ENCODE results near the gene LSR.

Gene LSR

GRCh38 chr19:35206855-35207254, 41.9 kb upstream of the LSR start:
- no peak overlapping the region for H3K4me3 ChIP-seq (ENCODE audit: insufficient read length, low read depth)
- no peak overlapping the region for H3K9ac ChIP-seq (ENCODE audit: insufficient read length, low read depth)
- TF ChIP-seq ZNF274 (IDR thresholded peaks at IDR 0.05; ENCODE audit: low read depth, low read length) = no peak

GRCh38 chr19:35207391-35207871, 41.4 kb upstream of the LSR start:
- no peaks in the 10 kb centered on the region for H3K27me3 ChIP-seq (ENCODE audit: insufficient read depth, insufficient read length)
- H3K36me3 ChIP-seq (ENCODE audit: insufficient read depth, insufficient read length, low read length) = no peaks in the 10 kb centered on the region
- no peaks in the 10 kb centered on the region for H3K9me3 ChIP-seq (ENCODE audit: insufficient read depth, low read length)
- no peak overlapping the region for H3K4me3 ChIP-seq (ENCODE audit: insufficient read length, low read depth)
- H3K9ac ChIP-seq (ENCODE audit: insufficient read length, low read depth) = no peak overlapping the region
- TF ChIP-seq ZNF274 (IDR thresholded peaks at IDR 0.05; ENCODE audit: low read depth, low read length) (no peak), YY1 (IDR thresholded peaks at IDR 0.05; ENCODE audit: insufficient read depth, insufficient read length) (no peak), SUZ12 (IDR thresholded peaks at IDR 0.05; ENCODE audit: extremely low read depth, insufficient read depth, insufficient read length) (no peak)
- H3K4me1 ChIP-seq (ENCODE audit: insufficient read depth, insufficient read length) = peaks cover 9% of the 10 kb centered on the region
- DNase-seq (ENCODE audit: low read depth, low spot score) = no peak

More at GRCh38 chr19:35206855-35207254, 41.9 kb upstream of the LSR start:
- no peaks in the 10 kb centered on the region for H3K9me3 ChIP-seq (ENCODE audit: insufficient read depth, low read length)
- no peak for DNase-seq (ENCODE audit: low read depth, low spot score)
- H3K4me1 ChIP-seq (ENCODE audit: insufficient read depth, insufficient read length) = peaks cover 9% of the 10 kb centered on the region
- H3K27me3 ChIP-seq (ENCODE audit: insufficient read depth, insufficient read length) = no peaks in the 10 kb centered on the region
- H3K36me3 ChIP-seq (ENCODE audit: insufficient read depth, insufficient read length, low read length) = no peaks in the 10 kb centered on the region

GRCh38 chr19:35208121-35208520, 40.7 kb upstream of the LSR start:
- no peak overlapping the region for H3K4me3 ChIP-seq (ENCODE audit: insufficient read length, low read depth)
- no peaks in the 10 kb centered on the region for H3K9me3 ChIP-seq (ENCODE audit: insufficient read depth, low read length)
- peaks cover 7% of the 10 kb centered on the region for H3K4me1 ChIP-seq (ENCODE audit: insufficient read depth, insufficient read length)
- no peak for DNase-seq (ENCODE audit: low read depth, low spot score)
- no peak overlapping the region for H3K9ac ChIP-seq (ENCODE audit: insufficient read length, low read depth)
- no peak for TF ChIP-seq SUZ12 (IDR thresholded peaks at IDR 0.05; ENCODE audit: extremely low read depth, insufficient read depth, insufficient read length)
- no peak for TF ChIP-seq YY1 (IDR thresholded peaks at IDR 0.05; ENCODE audit: insufficient read depth, insufficient read length)
- no peak for TF ChIP-seq ZNF274 (IDR thresholded peaks at IDR 0.05; ENCODE audit: low read depth, low read length)
- H3K27me3 ChIP-seq (ENCODE audit: insufficient read depth, insufficient read length) = no peaks in the 10 kb centered on the region
- no peaks in the 10 kb centered on the region for H3K36me3 ChIP-seq (ENCODE audit: insufficient read depth, insufficient read length, low read length)

GRCh38 chr19:35209646-35210045, 39.2 kb upstream of the LSR start:
- peaks cover 3% of the 10 kb centered on the region for H3K4me1 ChIP-seq (ENCODE audit: insufficient read depth, insufficient read length)
- no peak overlapping the region for H3K4me3 ChIP-seq (ENCODE audit: insufficient read length, low read depth)
- no peak overlapping the region for H3K9ac ChIP-seq (ENCODE audit: insufficient read length, low read depth)
- no peak for DNase-seq (ENCODE audit: low read depth, low spot score)
- no peaks in the 10 kb centered on the region for H3K9me3 ChIP-seq (ENCODE audit: insufficient read depth, low read length)
- H3K36me3 ChIP-seq (ENCODE audit: insufficient read depth, insufficient read length, low read length) = no peaks in the 10 kb centered on the region
- no peaks in the 10 kb centered on the region for H3K27me3 ChIP-seq (ENCODE audit: insufficient read depth, insufficient read length)
- TF ChIP-seq SUZ12 (IDR thresholded peaks at IDR 0.05; ENCODE audit: extremely low read depth, insufficient read depth, insufficient read length) (no peak), YY1 (IDR thresholded peaks at IDR 0.05; ENCODE audit: insufficient read depth, insufficient read length) (no peak), ZNF274 (IDR thresholded peaks at IDR 0.05; ENCODE audit: low read depth, low read length) (no peak)

- TF ChIP-seq ZNF274 (IDR thresholded peaks at IDR 0.05; ENCODE audit: low read depth, low read length) (no peak), SUZ12 (IDR thresholded peaks at IDR 0.05; ENCODE audit: extremely low read depth, insufficient read depth, insufficient read length) (no peak), YY1 (IDR thresholded peaks at IDR 0.05; ENCODE audit: insufficient read depth, insufficient read length) (no peak)
- Histone ChIP-seq H3K9me3 (ENCODE audit: insufficient read depth, low read length) (no peaks in the 10 kb centered on the region), H3K4me1 (ENCODE audit: insufficient read depth, insufficient read length) (no peaks in the 10 kb centered on the region), H3K27me3 (ENCODE audit: insufficient read depth, insufficient read length) (no peaks in the 10 kb centered on the region), H3K4me3 (ENCODE audit: insufficient read length, low read depth) (no peak overlapping the region), H3K9ac (ENCODE audit: insufficient read length, low read depth) (no peak overlapping the region), H3K36me3 (ENCODE audit: insufficient read depth, insufficient read length, low read length) (no peaks in the 10 kb centered on the region)
- no peak for DNase-seq (ENCODE audit: low read depth, low spot score)
Measured at GRCh38 chr19:35211545-35212230, 37.1 kb upstream of the LSR start.

GRCh38 chr19:35212241-35212640, 36.6 kb upstream of the LSR start:
- no peaks in the 10 kb centered on the region for H3K9me3 ChIP-seq (ENCODE audit: insufficient read depth, low read length)
- H3K4me3 ChIP-seq (ENCODE audit: insufficient read length, low read depth) = no peak overlapping the region
- H3K36me3 ChIP-seq (ENCODE audit: insufficient read depth, insufficient read length, low read length) = no peaks in the 10 kb centered on the region
- DNase-seq (ENCODE audit: low read depth, low spot score) = no peak
- no peak overlapping the region for H3K9ac ChIP-seq (ENCODE audit: insufficient read length, low read depth)
- no peaks in the 10 kb centered on the region for H3K27me3 ChIP-seq (ENCODE audit: insufficient read depth, insufficient read length)
- TF ChIP-seq SUZ12 (IDR thresholded peaks at IDR 0.05; ENCODE audit: extremely low read depth, insufficient read depth, insufficient read length) = no peak
- no peak for TF ChIP-seq YY1 (IDR thresholded peaks at IDR 0.05; ENCODE audit: insufficient read depth, insufficient read length)
- TF ChIP-seq ZNF274 (IDR thresholded peaks at IDR 0.05; ENCODE audit: low read depth, low read length) = no peak
- H3K4me1 ChIP-seq (ENCODE audit: insufficient read depth, insufficient read length) = no peaks in the 10 kb centered on the region

GRCh38 chr19:35213663-35214632, 34.9 kb upstream of the LSR start:
- DNase-seq (ENCODE audit: low read depth, low spot score) = no peak
- Histone ChIP-seq H3K36me3 (ENCODE audit: insufficient read depth, insufficient read length, low read length) (no peaks in the 10 kb centered on the region), H3K27me3 (ENCODE audit: insufficient read depth, insufficient read length) (no peaks in the 10 kb centered on the region), H3K9me3 (ENCODE audit: insufficient read depth, low read length) (peaks cover under 1% of the 10 kb centered on the region; the same call in 1 of the 2 replicates), H3K4me3 (ENCODE audit: insufficient read length, low read depth) (no peak overlapping the region), H3K9ac (ENCODE audit: insufficient read length, low read depth) (no peak overlapping the region), H3K4me1 (ENCODE audit: insufficient read depth, insufficient read length) (no peaks in the 10 kb centered on the region)
- TF ChIP-seq ZNF274 (IDR thresholded peaks at IDR 0.05; ENCODE audit: low read depth, low read length) (no peak), SUZ12 (IDR thresholded peaks at IDR 0.05; ENCODE audit: extremely low read depth, insufficient read depth, insufficient read length) (no peak), YY1 (IDR thresholded peaks at IDR 0.05; ENCODE audit: insufficient read depth, insufficient read length) (no peak)

Measured in NT2/D1 (cell line).